Progenitor cell of endocrine pancreas (in vitro differentiated cells): Measurements from ENCODE around the gene APCDD1. TPM values are rescaled to one million over a fixed set of nuclear protein-coding genes. Genes with fewer than 3 reads are reported as not detected.
"Not testable (repeated sequence)": the region's sequence is repeated elsewhere in the genome, so short reads cannot be mapped to it uniquely, and the experiment has no call there.

Experiments used
- DNase-seq: peaks from one replicate; pipeline ENCODE4 v3.0.0; 2021; ENCODE audit warnings: low spot score; ENCODE audit not compliant: unreplicated experiment
- H3K27ac Mint-ChIP-seq: 2 replicates; pipeline ENCODE4 v1.8.0; 2021; ENCODE audit warnings: mild to moderate bottlenecking, moderate library complexity, mixed read lengths
- H3K27me3 Mint-ChIP-seq: 2 replicates; pipeline ENCODE4 v1.8.0; 2021; ENCODE audit warnings: mixed read lengths
- H3K36me3 Mint-ChIP-seq: 2 replicates; pipeline ENCODE4 v1.8.0; 2022; ENCODE audit warnings: mixed read lengths; ENCODE audit not compliant: insufficient read depth
- H3K4me1 Mint-ChIP-seq: 2 replicates; pipeline ENCODE4 v1.8.0; 2021; ENCODE audit warnings: low read depth, mixed read lengths
- H3K4me3 Mint-ChIP-seq: 2 replicates; pipeline ENCODE4 v1.8.0; 2021; ENCODE audit warnings: low read depth, mild to moderate bottlenecking, moderate library complexity, mixed read lengths
- H3K9me3 Mint-ChIP-seq: 2 replicates; pipeline ENCODE4 v1.8.0; 2021; ENCODE audit warnings: low read depth, mixed read lengths
- CTCF ChIP-seq: fragments of 200-600 bp; sonication (generic); IDR thresholded peaks from one replicate; pipeline ENCODE4 v1.5.0; 2021; ENCODE audit warnings: antibody characterized with exemption, mild to moderate bottlenecking; ENCODE audit not compliant: unreplicated experiment
- total RNA-seq: library from RNA; stranded (reverse); gene quantifications from 2 replicates; pipeline ENCODE4 v1.2.1, GENCODE V29; 2021

Gene APCDD1
- total RNA-seq, 1 donor from 2014 or later, result 9.7 TPM

DNA sequence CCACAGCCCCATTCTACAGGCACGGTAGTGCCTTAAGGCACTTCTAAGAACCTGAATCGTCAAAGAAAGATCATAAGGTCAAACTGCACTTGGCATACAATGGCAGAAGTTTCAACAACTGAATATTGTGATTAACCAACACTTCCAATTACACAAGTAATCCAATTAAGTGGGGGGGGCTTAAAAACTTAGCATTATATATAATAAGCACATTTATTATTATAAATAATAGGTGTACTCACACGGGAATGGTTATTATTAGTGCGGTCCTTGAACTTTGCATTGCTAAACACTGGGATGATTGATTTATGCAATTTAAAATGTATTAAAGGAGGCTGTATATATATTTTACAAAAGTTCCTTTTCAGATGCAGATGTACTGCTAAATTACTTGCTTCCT, 7.6 kb downstream of the APCDD1 start:
- TF ChIP-seq CTCF, result no peak
- H3K36me3 Mint-ChIP-seq, result no peaks in the 10 kb centered on the region
- DNase-seq, result no peak
- no peaks in the 10 kb centered on the region for H3K9me3 Mint-ChIP-seq
- H3K27me3 Mint-ChIP-seq, result peaks cover 8% of the 10 kb centered on the region
- no peak overlapping the region for H3K4me3 Mint-ChIP-seq
- H3K27ac Mint-ChIP-seq, result no peak overlapping the region
- peaks cover 8% of the 10 kb centered on the region for H3K4me1 Mint-ChIP-seq

- H3K4me1 Mint-ChIP-seq, result peaks cover 8% of the 10 kb centered on the region
- H3K9me3 Mint-ChIP-seq, result no peaks in the 10 kb centered on the region
- H3K27ac Mint-ChIP-seq, result no peak overlapping the region
- H3K36me3 Mint-ChIP-seq, result no peaks in the 10 kb centered on the region
- TF ChIP-seq CTCF, result no peak
- no peak for DNase-seq
- peaks cover 5% of the 10 kb centered on the region for H3K27me3 Mint-ChIP-seq
- H3K4me3 Mint-ChIP-seq, result no peak overlapping the region
These were observed 8.2 kb downstream of the APCDD1 start for GRCh38 chr18:10462597-10462996.

DNA sequence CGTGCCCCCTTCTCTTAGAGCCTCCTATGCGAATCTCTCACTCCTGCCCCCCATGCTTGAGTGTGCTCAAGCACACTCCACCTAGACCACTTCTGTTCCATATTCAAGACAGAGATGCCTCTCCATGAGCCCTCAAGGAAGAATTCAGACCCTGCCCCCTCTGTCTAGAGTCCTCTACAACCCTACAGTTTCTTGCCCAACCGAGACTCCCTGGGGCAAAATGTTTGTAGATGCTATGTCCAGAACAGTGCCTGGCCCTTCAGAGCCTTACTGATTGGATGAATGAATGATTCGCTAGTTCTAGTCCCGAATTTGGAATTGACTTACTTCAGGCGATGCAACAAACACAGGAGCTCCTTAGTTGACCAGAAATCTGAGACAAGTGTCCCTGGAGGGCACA, 8.7 kb downstream of the APCDD1 start:
- H3K4me3 Mint-ChIP-seq, result no peak overlapping the region
- TF ChIP-seq CTCF, result no peak
- DNase-seq, result no peak
- no peaks in the 10 kb centered on the region for H3K9me3 Mint-ChIP-seq
- peaks cover 5% of the 10 kb centered on the region for H3K27me3 Mint-ChIP-seq
- peaks cover 3% of the 10 kb centered on the region for H3K4me1 Mint-ChIP-seq
- H3K27ac Mint-ChIP-seq, result peak overlapping the region; percentile 56
- H3K36me3 Mint-ChIP-seq, result no peaks in the 10 kb centered on the region

- DNase-seq, result no peak
- no peaks in the 10 kb centered on the region for H3K36me3 Mint-ChIP-seq
- no peak overlapping the region for H3K4me3 Mint-ChIP-seq
- H3K9me3 Mint-ChIP-seq, result no peaks in the 10 kb centered on the region
- H3K27ac Mint-ChIP-seq, result no peak overlapping the region
- H3K4me1 Mint-ChIP-seq, result peaks cover 2% of the 10 kb centered on the region
- H3K27me3 Mint-ChIP-seq, result peaks cover 5% of the 10 kb centered on the region
- TF ChIP-seq CTCF, result no peak
These were observed 9.3 kb downstream of the APCDD1 start for GRCh38 chr18:10463741-10464140.

DNA sequence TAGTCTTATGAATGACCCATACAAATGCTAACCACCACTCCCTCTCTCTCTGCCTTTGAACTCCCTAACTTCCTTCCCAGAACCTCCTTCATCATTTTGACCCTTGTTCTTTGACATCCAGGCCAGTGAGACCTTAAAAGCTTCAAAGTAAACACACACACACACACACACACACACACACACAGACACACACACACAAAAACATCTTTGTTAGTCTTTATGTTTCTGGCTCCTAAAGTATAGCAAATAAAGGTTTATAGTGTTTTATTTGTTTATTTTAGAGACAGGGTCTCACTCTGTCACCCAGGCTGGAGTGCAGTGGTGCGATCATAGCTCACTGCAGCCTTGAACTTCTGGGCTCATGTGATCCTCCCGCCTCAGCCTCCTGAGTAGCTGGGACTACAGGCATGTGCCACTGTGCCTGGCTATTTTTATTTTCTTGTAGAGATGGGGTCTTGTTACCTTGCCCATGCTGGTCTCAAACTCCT, 9.8 kb downstream of the APCDD1 start:
- H3K27me3 Mint-ChIP-seq, H3K9me3 Mint-ChIP-seq, H3K4me1 Mint-ChIP-seq, H3K27ac Mint-ChIP-seq, H3K36me3 Mint-ChIP-seq, DNase-seq, H3K4me3 Mint-ChIP-seq: not testable (repeated sequence)

GRCh38 chr18:10465174-10465939, 10.9 kb downstream of the APCDD1 start:
- no peak overlapping the region for H3K27ac Mint-ChIP-seq
- H3K36me3 Mint-ChIP-seq, result no peaks in the 10 kb centered on the region
- H3K4me1 Mint-ChIP-seq, result peaks cover 2% of the 10 kb centered on the region
- no peak overlapping the region for H3K4me3 Mint-ChIP-seq
- peaks cover 3% of the 10 kb centered on the region for H3K27me3 Mint-ChIP-seq
- DNase-seq, result no peak
- no peaks in the 10 kb centered on the region for H3K9me3 Mint-ChIP-seq
- no peak for TF ChIP-seq CTCF
